GM23338 (cell line): Measurements from ENCODE around the gene ATP8A1. TPM values are rescaled to one million over a fixed set of nuclear protein-coding genes. Genes with fewer than 3 reads are reported as not detected.
A peak's percentile ranks its signal among the peaks of the same experiment; 100 is the strongest.

Source experiments
- ATAC-seq: fragments of 200-7000 bp; cut with Tn5 transposase; 3 replicates; pipeline ENCODE4 v1.9.1; 2020
- DNase-seq: peaks from one replicate; pipeline ENCODE4 v3.0.0-alpha.2; 2015; ENCODE audit warnings: low spot score
- H2AFZ ChIP-seq: fragments of 200-600 bp; sonication (generic); 2 replicates; pipeline ENCODE4 v1.8.0; 2016; ENCODE audit warnings: antibody characterized with exemption, mild to moderate bottlenecking, moderate library complexity
- H3F3A ChIP-seq: fragments of 200-600 bp; sonication (generic); replicated peaks from 2 replicates; pipeline ENCODE4 v1.8.0; 2017; ENCODE audit warnings: antibody characterized with exemption, mixed run types, low read depth
- H3K27ac ChIP-seq: fragments of 200-600 bp; sonication (generic); 2 replicates; pipeline ENCODE4 v1.6.1; 2016; ENCODE audit warnings: low read depth
- H3K27me3 ChIP-seq: fragments of 200-600 bp; sonication (generic); 2 replicates; pipeline ENCODE4 v1.8.0; 2016; ENCODE audit warnings: mild to moderate bottlenecking, mixed run types, moderate library complexity; ENCODE audit not compliant: insufficient read depth
- H3K36me3 ChIP-seq: fragments of 200-600 bp; sonication (generic); 2 replicates; pipeline ENCODE4 v1.8.0; 2016; ENCODE audit warnings: mild to moderate bottlenecking; ENCODE audit not compliant: insufficient read depth
- H3K4me1 ChIP-seq: fragments of 200-600 bp; sonication (generic); 2 replicates; pipeline ENCODE4 v1.8.0; 2016; ENCODE audit warnings: mild to moderate bottlenecking, moderate library complexity; ENCODE audit not compliant: insufficient read depth
- H3K4me2 ChIP-seq: fragments of 200-600 bp; sonication (generic); 2 replicates; pipeline ENCODE4 v1.7.1; 2017; ENCODE audit warnings: mixed run types
- H3K4me3 ChIP-seq: fragments of 200-600 bp; sonication (generic); 2 replicates; pipeline ENCODE4 v1.6.1; 2016; ENCODE audit warnings: mixed run types
- H3K79me2 ChIP-seq: fragments of 200-600 bp; sonication (generic); replicated peaks from 2 replicates; pipeline ENCODE4 v1.8.0; 2017; ENCODE audit warnings: mild to moderate bottlenecking; ENCODE audit not compliant: insufficient read depth
- H3K9me2 ChIP-seq: fragments of 200-600 bp; sonication (generic); 2 replicates; pipeline ENCODE4 v1.8.0; 2017; ENCODE audit not compliant: insufficient read depth
- H4K20me1 ChIP-seq: fragments of 200-600 bp; sonication (generic); replicated peaks from 2 replicates; pipeline ENCODE4 v1.8.0; 2017; ENCODE audit warnings: mild to moderate bottlenecking; ENCODE audit not compliant: insufficient read depth
- H3K27ac Mint-ChIP-seq: 2 replicates; pipeline ENCODE4 v1.8.0; 2020; ENCODE audit warnings: inconsistent platforms, mild to moderate bottlenecking, moderate library complexity, mixed read lengths
- H3K27me3 Mint-ChIP-seq: 3 replicates; pipeline ENCODE4 v1.8.0; 2022; ENCODE audit warnings: low read depth, mild to moderate bottlenecking, moderate library complexity, mixed read lengths, inconsistent platforms; ENCODE audit not compliant: insufficient read depth, poor library complexity
- H3K36me3 Mint-ChIP-seq: 3 replicates; pipeline ENCODE4 v1.8.0; 2021; ENCODE audit warnings: low read depth, mild to moderate bottlenecking, inconsistent platforms, moderate library complexity, mixed read lengths
- H3K4me1 Mint-ChIP-seq: 3 replicates; pipeline ENCODE4 v1.8.0; 2020; ENCODE audit warnings: mild to moderate bottlenecking, inconsistent platforms, mixed read lengths
- H3K4me3 Mint-ChIP-seq: 3 replicates; pipeline ENCODE4 v1.8.0; 2021; ENCODE audit warnings: moderate library complexity, mild to moderate bottlenecking, inconsistent platforms, mixed read lengths
- H3K9me3 Mint-ChIP-seq: 3 replicates; pipeline ENCODE4 v1.8.0; 2020; ENCODE audit warnings: moderate library complexity, mild to moderate bottlenecking, inconsistent platforms, mixed read lengths
- CREB1 ChIP-seq: fragments of 250-450 bp; sonication (Bioruptor Pico); IDR thresholded peaks from 2 replicates; pipeline ENCODE4 v1.5.0; 2020; ENCODE audit warnings: low read depth, mild to moderate bottlenecking, moderate library complexity
- EZH2 ChIP-seq: fragments of 200-600 bp; sonication (generic); IDR thresholded peaks from one replicate; pipeline ENCODE4 v1.8.0; 2017; ENCODE audit warnings: antibody characterized with exemption, mild to moderate bottlenecking, low read depth; ENCODE audit not compliant: unreplicated experiment
- EZH2phosphoT487 ChIP-seq: fragments of 200-600 bp; sonication (generic); IDR thresholded peaks from one replicate; pipeline ENCODE4 v1.8.1; 2018; ENCODE audit warnings: antibody characterized with exemption; ENCODE audit not compliant: unreplicated experiment
- JUNB ChIP-seq: IDR thresholded peaks from one replicate; pipeline ENCODE4 v1.6.1; 2016; ENCODE audit warnings: antibody characterized with exemption; ENCODE audit not compliant: unreplicated experiment
- NANOG ChIP-seq: IDR thresholded peaks from 2 replicates; pipeline ENCODE4 v1.6.1; 2016; ENCODE audit warnings: antibody characterized with exemption, borderline replicate concordance
- POLR2AphosphoS5 ChIP-seq: IDR thresholded peaks from 2 replicates; pipeline ENCODE4 v1.6.1; 2016; ENCODE audit warnings: antibody characterized with exemption, low read depth
- STAT1 ChIP-seq: IDR thresholded peaks from one replicate; pipeline ENCODE4 v1.6.1; 2016; ENCODE audit warnings: antibody characterized with exemption; ENCODE audit not compliant: unreplicated experiment
- ZNF114 ChIP-seq: fragments of 250-450 bp; sonication (Bioruptor Pico); IDR thresholded peaks from 2 replicates; pipeline ENCODE4 v1.5.0; 2020; ENCODE audit warnings: mild to moderate bottlenecking, moderate library complexity
- ZNF331 ChIP-seq: fragments of 250-450 bp; sonication (Bioruptor Pico); IDR thresholded peaks from 2 replicates; pipeline ENCODE4 v1.5.0; 2020; ENCODE audit warnings: low read depth, mild to moderate bottlenecking, moderate library complexity
- polyA plus RNA-seq: library from polyadenylated mRNA; unstranded; fragments of >200 nt; fragmentation: Nextera tagmentation; extraction: Ambion mirVana; gene quantifications from 2 replicates; pipeline ENCODE4 v1.2.1, GENCODE V29; 2016
- total RNA-seq: library from RNA; depleted of rRNA; stranded (reverse); fragments of >200 nt; shearing (Covaris generic); gene quantifications from 2 replicates; pipeline ENCODE4 v1.2.3, GENCODE V29; 2014
- TF ChIP-seq, protein P1 (sequence below): IDR thresholded peaks from one replicate; pipeline ENCODE4 v1.6.1; 2018; ENCODE audit warnings: antibody characterized with exemption; ENCODE audit not compliant: unreplicated experiment
- TF ChIP-seq, protein P2 (sequence below): IDR thresholded peaks from 2 replicates; pipeline ENCODE4 v1.6.1; 2016; ENCODE audit warnings: antibody characterized with exemption
- TF ChIP-seq, protein P3 (sequence below): fragments of 250-450 bp; sonication (Bioruptor Pico); IDR thresholded peaks from 2 replicates; pipeline ENCODE4 v1.5.0; 2020; ENCODE audit warnings: mild to moderate bottlenecking, moderate library complexity
- TF ChIP-seq, protein P4 (sequence below), 2 experiments: fragments of 200-600 bp in 1 of 2; sonication (generic) in 1 of 2; conservative IDR thresholded peaks; 2 replicates each; pipeline versions ENCODE4 v1.5.1 to v1.6.1; 2016 to 2017; ENCODE audit warnings: antibody characterized with exemption in 2 of 2, low read depth in 2 of 2, mild to moderate bottlenecking in 2 of 2, moderate library complexity in 1 of 2

The ATP8A1 gene
- total and polyA plus RNA-seq, 2 experiments from 2014 or later = 6.8 to 66.3 TPM

DNA sequence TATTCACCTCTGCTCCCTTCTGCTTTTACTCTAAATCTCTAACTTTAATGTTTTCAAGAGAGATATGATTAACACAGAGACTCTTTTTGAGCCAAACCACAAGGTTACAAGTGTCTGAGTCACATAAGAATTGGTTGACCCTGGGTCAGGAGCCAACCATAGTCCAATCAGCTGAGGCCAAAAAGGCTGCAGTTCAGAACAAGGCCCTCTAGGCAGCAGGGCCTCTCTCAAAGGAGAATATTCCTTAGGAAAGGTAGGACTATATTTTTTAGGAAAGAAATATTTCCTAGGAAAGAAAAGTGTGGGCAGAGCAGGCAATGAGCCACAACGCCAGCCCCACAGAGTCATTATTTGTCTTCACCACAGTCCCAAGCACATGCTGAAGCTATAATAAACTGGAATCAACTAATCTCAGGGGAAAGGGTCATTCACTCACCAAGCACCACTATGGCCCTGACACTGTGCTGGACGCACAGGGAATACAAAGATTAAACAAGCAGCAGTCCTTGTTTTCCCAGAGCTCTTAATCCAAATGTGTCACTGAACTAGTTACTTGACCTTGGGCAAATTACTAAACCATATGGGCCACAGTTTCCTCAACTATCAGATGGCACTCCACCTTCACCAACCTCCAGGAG, 2.2 kb downstream of the ATP8A1 start:
- Histone ChIP-seq H2AFZ (no peak overlapping the region), H3K4me1 (peaks cover 25% of the 10 kb centered on the region), H3K79me2 (peaks cover 35% of the 10 kb centered on the region), H3K4me3 (no peak overlapping the region), H3K27ac (no peak overlapping the region), H3K36me3 (no peaks in the 10 kb centered on the region), H4K20me1 (peaks cover 3% of the 10 kb centered on the region), H3K4me2 (peak overlapping the region; percentile 91), H3F3A (0 out of 2 replicates have a peak, but pooled peaks cover 4% of the 10 kb centered on the region), H3K27me3 (peaks cover 7% of the 10 kb centered on the region; the same call in 1 of the 2 replicates), H3K9me2 (no peaks in the 10 kb centered on the region)
- Mint-ChIP-seq H3K36me3 (peaks cover 27% of the 10 kb centered on the region), H3K27me3 (peaks cover 8% of the 10 kb centered on the region), H3K4me1 (peaks cover 47% of the 10 kb centered on the region), H3K9me3 (peaks cover 21% of the 10 kb centered on the region), H3K27ac (no peak overlapping the region), H3K4me3 (peak overlapping the region; percentile 91; the same call in 2 of the 3 replicates)
- TF ChIP-seq, protein P1, sequence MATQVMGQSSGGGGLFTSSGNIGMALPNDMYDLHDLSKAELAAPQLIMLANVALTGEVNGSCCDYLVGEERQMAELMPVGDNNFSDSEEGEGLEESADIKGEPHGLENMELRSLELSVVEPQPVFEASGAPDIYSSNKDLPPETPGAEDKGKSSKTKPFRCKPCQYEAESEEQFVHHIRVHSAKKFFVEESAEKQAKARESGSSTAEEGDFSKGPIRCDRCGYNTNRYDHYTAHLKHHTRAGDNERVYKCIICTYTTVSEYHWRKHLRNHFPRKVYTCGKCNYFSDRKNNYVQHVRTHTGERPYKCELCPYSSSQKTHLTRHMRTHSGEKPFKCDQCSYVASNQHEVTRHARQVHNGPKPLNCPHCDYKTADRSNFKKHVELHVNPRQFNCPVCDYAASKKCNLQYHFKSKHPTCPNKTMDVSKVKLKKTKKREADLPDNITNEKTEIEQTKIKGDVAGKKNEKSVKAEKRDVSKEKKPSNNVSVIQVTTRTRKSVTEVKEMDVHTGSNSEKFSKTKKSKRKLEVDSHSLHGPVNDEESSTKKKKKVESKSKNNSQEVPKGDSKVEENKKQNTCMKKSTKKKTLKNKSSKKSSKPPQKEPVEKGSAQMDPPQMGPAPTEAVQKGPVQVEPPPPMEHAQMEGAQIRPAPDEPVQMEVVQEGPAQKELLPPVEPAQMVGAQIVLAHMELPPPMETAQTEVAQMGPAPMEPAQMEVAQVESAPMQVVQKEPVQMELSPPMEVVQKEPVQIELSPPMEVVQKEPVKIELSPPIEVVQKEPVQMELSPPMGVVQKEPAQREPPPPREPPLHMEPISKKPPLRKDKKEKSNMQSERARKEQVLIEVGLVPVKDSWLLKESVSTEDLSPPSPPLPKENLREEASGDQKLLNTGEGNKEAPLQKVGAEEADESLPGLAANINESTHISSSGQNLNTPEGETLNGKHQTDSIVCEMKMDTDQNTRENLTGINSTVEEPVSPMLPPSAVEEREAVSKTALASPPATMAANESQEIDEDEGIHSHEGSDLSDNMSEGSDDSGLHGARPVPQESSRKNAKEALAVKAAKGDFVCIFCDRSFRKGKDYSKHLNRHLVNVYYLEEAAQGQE = no peak
- TF ChIP-seq, protein P2, sequence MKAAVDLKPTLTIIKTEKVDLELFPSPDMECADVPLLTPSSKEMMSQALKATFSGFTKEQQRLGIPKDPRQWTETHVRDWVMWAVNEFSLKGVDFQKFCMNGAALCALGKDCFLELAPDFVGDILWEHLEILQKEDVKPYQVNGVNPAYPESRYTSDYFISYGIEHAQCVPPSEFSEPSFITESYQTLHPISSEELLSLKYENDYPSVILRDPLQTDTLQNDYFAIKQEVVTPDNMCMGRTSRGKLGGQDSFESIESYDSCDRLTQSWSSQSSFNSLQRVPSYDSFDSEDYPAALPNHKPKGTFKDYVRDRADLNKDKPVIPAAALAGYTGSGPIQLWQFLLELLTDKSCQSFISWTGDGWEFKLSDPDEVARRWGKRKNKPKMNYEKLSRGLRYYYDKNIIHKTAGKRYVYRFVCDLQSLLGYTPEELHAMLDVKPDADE = no peak
- TF ChIP-seq, protein P3, sequence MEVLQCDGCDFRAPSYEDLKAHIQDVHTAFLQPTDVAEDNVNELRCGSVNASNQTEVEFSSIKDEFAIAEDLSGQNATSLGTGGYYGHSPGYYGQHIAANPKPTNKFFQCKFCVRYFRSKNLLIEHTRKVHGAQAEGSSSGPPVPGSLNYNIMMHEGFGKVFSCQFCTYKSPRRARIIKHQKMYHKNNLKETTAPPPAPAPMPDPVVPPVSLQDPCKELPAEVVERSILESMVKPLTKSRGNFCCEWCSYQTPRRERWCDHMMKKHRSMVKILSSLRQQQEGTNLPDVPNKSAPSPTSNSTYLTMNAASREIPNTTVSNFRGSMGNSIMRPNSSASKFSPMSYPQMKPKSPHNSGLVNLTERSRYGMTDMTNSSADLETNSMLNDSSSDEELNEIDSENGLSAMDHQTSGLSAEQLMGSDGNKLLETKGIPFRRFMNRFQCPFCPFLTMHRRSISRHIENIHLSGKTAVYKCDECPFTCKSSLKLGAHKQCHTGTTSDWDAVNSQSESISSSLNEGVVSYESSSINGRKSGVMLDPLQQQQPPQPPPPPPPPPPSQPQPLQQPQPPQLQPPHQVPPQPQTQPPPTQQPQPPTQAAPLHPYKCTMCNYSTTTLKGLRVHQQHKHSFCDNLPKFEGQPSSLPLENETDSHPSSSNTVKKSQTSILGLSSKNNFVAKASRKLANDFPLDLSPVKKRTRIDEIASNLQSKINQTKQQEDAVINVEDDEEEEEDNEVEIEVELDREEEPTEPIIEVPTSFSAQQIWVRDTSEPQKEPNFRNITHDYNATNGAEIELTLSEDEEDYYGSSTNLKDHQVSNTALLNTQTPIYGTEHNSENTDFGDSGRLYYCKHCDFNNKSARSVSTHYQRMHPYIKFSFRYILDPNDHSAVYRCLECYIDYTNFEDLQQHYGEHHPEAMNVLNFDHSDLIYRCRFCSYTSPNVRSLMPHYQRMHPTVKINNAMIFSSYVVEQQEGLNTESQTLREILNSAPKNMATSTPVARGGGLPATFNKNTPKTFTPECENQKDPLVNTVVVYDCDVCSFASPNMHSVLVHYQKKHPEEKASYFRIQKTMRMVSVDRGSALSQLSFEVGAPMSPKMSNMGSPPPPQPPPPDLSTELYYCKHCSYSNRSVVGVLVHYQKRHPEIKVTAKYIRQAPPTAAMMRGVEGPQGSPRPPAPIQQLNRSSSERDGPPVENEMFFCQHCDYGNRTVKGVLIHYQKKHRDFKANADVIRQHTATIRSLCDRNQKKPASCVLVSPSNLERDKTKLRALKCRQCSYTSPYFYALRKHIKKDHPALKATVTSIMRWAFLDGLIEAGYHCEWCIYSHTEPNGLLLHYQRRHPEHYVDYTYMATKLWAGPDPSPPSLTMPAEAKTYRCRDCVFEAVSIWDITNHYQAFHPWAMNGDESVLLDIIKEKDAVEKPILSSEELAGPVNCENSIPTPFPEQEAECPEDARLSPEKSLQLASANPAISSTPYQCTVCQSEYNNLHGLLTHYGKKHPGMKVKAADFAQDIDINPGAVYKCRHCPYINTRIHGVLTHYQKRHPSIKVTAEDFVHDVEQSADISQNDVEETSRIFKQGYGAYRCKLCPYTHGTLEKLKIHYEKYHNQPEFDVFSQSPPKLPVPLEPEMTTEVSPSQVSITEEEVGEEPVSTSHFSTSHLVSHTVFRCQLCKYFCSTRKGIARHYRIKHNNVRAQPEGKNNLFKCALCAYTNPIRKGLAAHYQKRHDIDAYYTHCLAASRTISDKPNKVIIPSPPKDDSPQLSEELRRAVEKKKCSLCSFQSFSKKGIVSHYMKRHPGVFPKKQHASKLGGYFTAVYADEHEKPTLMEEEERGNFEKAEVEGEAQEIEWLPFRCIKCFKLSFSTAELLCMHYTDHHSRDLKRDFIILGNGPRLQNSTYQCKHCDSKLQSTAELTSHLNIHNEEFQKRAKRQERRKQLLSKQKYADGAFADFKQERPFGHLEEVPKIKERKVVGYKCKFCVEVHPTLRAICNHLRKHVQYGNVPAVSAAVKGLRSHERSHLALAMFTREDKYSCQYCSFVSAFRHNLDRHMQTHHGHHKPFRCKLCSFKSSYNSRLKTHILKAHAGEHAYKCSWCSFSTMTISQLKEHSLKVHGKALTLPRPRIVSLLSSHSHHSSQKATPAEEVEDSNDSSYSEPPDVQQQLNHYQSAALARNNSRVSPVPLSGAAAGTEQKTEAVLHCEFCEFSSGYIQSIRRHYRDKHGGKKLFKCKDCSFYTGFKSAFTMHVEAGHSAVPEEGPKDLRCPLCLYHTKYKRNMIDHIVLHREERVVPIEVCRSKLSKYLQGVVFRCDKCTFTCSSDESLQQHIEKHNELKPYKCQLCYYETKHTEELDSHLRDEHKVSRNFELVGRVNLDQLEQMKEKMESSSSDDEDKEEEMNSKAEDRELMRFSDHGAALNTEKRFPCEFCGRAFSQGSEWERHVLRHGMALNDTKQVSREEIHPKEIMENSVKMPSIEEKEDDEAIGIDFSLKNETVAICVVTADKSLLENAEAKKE = no peak
- TF ChIP-seq ZNF331 (CRISPR knock-in tag) = no peak
- no peak for TF ChIP-seq POLR2AphosphoS5
- no peak for TF ChIP-seq EZH2phosphoT487
- TF ChIP-seq EZH2 = no peak
- no peak for TF ChIP-seq ZNF114 (CRISPR knock-in tag)
- TF ChIP-seq NANOG = no peak
- no peak for TF ChIP-seq STAT1
- TF ChIP-seq, protein P4, sequence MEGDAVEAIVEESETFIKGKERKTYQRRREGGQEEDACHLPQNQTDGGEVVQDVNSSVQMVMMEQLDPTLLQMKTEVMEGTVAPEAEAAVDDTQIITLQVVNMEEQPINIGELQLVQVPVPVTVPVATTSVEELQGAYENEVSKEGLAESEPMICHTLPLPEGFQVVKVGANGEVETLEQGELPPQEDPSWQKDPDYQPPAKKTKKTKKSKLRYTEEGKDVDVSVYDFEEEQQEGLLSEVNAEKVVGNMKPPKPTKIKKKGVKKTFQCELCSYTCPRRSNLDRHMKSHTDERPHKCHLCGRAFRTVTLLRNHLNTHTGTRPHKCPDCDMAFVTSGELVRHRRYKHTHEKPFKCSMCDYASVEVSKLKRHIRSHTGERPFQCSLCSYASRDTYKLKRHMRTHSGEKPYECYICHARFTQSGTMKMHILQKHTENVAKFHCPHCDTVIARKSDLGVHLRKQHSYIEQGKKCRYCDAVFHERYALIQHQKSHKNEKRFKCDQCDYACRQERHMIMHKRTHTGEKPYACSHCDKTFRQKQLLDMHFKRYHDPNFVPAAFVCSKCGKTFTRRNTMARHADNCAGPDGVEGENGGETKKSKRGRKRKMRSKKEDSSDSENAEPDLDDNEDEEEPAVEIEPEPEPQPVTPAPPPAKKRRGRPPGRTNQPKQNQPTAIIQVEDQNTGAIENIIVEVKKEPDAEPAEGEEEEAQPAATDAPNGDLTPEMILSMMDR (conservative IDR thresholded peaks at IDR 0.05; ENCODE audit: low read depth in 2 of 2) = no peak
- no peak for TF ChIP-seq CREB1 (CRISPR knock-in tag)
- no peak for TF ChIP-seq JUNB
- no peak for ATAC-seq
- DNase-seq = no peak
